WTC11 (cell line): ENCODE data around the gene ODAD4.

Experiments
- ATF6 ChIP-seq: sonication (generic); formaldehyde crosslinking; IDR thresholded peaks from 2 replicates; pipeline ENCODE4 v1.8.1; 2023; ENCODE audit warnings: mild to moderate bottlenecking, missing genetic modification reagents
- MAX ChIP-seq: sonication (generic); formaldehyde crosslinking; IDR thresholded peaks from 2 replicates; pipeline ENCODE4 v1.8.0; 2022; ENCODE audit warnings: mild to moderate bottlenecking, missing genetic modification reagents
- ZNF423 ChIP-seq: fragments of 250-450 bp; sonication (Bioruptor Pico); IDR thresholded peaks from 2 replicates; pipeline ENCODE4 v2.1.2; 2022; ENCODE audit warnings: mild to moderate bottlenecking, moderate library complexity
- TF ChIP-seq, protein P1 (sequence below): fragments of 200-600 bp; IDR thresholded peaks from 2 replicates; pipeline ENCODE4 v1.8.0; 2022; ENCODE audit warnings: antibody characterized with exemption

- TF ChIP-seq MAX (no peak), ZNF423 (CRISPR knock-in tag) (no peak), ATF6 (CRISPR knock-in tag) (no peak)
- TF ChIP-seq, protein P1, sequence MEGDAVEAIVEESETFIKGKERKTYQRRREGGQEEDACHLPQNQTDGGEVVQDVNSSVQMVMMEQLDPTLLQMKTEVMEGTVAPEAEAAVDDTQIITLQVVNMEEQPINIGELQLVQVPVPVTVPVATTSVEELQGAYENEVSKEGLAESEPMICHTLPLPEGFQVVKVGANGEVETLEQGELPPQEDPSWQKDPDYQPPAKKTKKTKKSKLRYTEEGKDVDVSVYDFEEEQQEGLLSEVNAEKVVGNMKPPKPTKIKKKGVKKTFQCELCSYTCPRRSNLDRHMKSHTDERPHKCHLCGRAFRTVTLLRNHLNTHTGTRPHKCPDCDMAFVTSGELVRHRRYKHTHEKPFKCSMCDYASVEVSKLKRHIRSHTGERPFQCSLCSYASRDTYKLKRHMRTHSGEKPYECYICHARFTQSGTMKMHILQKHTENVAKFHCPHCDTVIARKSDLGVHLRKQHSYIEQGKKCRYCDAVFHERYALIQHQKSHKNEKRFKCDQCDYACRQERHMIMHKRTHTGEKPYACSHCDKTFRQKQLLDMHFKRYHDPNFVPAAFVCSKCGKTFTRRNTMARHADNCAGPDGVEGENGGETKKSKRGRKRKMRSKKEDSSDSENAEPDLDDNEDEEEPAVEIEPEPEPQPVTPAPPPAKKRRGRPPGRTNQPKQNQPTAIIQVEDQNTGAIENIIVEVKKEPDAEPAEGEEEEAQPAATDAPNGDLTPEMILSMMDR = no peak
Observed at GRCh38 chr17:41967141-41967920, 36.9 kb downstream of the ODAD4 start.
